GM12878 (cell line): ENCODE data around the gene HSD3B1. TPM values are rescaled to one million over a fixed set of nuclear protein-coding genes. Genes with fewer than 3 reads are reported as not detected.

Source experiments
- EED ChIP-seq: sonication (generic); IDR thresholded peaks from 2 replicates; pipeline ENCODE4 v1.6.1; 2016; ENCODE audit warnings: antibody characterized with exemption, low read depth
- FOXK2 ChIP-seq: fragments of 450-650 bp; IDR thresholded peaks from 2 replicates; pipeline ENCODE4 v1.6.1; 2017; ENCODE audit warnings: mild to moderate bottlenecking, moderate library complexity
- IKZF2 ChIP-seq, 2 experiments: fragments of 450-650 bp; IDR thresholded peaks; 2 replicates each; pipeline ENCODE4 v1.6.1; 2017; ENCODE audit warnings: mild to moderate bottlenecking in 2 of 2, moderate library complexity in 2 of 2
- MEF2A ChIP-seq: IDR thresholded peaks from 2 replicates; pipeline ENCODE4 v1.6.1; 2011; ENCODE audit warnings: low read depth, mild to moderate bottlenecking, low read length, moderate library complexity; ENCODE audit not compliant: insufficient read depth
- SIX5 ChIP-seq: IDR thresholded peaks from 2 replicates; pipeline ENCODE4 v1.6.1; 2011; ENCODE audit warnings: mild to moderate bottlenecking, low read depth, low read length, moderate library complexity; ENCODE audit not compliant: severe bottlenecking
- ZNF207 ChIP-seq: fragments of 450-650 bp; IDR thresholded peaks from 2 replicates; pipeline ENCODE4 v1.6.1; 2014; ENCODE audit warnings: antibody characterized with exemption, mild to moderate bottlenecking, borderline replicate concordance
- polyA plus RNA-seq, 11 experiments: library from polyadenylated mRNA; depleted of rRNA in 4 of 11; unstranded in 6 of 11; stranded (reverse) in 5 of 11; fragments of >200 nt; fragmentation: Nextera tagmentation in 4 of 11; fragmentation: Illumina TruSeq in 1 of 11; extraction: Ambion mirVana in 4 of 11; extraction: Trizol in 1 of 11; gene quantifications; 1 replicate in 1 of 11; 2 replicates in 10 of 11; pipeline versions ENCODE4 v1.2.1 to v1.2.3, GENCODE V29; 2011 to 2016; ENCODE audit warnings: inconsistent platforms in 2 of 11, missing spikeins in 2 of 11, low read depth in 1 of 11
- total RNA-seq, 4 experiments: library from RNA; depleted of rRNA in 3 of 4; stranded (reverse); fragments of >200 nt in 3 of 4; fragmentation: Illumina TruSeq in 1 of 4; extraction: Trizol in 1 of 4; gene quantifications; 2 replicates each; pipeline versions ENCODE4 v1.2.1 to v1.2.3, GENCODE V29; 2013 to 2021
- TF ChIP-seq, protein P1 (sequence below): IDR thresholded peaks from 2 replicates; pipeline ENCODE4 v1.6.1; 2012; ENCODE audit warnings: improper control_type of control experiment, low read depth, low read length; ENCODE audit not compliant: insufficient replicate concordance
- TF ChIP-seq, protein P2 (sequence below): fragments of 450-650 bp; IDR thresholded peaks from 2 replicates; pipeline ENCODE4 v1.6.1; 2016; ENCODE audit warnings: mild to moderate bottlenecking

HSD3B1 gene
- total and polyA plus RNA-seq, 10 of the 15 experiments (the other 5 are each of a cell fraction or from before 2014, with no cell fraction given) = not detected

DNA sequence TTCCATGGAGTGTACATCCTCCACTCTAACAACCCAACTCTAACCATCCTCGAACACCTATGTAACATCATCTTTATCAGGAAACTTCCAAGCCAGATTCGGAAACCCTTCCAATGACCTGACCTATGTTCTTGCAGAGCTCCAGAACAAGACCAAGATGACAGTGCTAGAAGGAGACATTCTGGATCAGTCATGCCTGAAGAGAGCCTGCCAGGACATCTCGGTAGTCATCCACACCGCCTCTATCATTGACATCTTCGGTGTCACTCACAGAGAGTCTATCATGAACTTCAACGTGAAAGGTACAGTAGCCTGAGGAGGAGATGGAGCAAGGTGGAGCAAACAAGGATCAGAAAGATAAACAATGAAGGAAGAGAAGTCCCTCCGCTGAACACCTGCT is 36.1 kb upstream of the HSD3B1 start (continued):
- TF ChIP-seq, protein P1, sequence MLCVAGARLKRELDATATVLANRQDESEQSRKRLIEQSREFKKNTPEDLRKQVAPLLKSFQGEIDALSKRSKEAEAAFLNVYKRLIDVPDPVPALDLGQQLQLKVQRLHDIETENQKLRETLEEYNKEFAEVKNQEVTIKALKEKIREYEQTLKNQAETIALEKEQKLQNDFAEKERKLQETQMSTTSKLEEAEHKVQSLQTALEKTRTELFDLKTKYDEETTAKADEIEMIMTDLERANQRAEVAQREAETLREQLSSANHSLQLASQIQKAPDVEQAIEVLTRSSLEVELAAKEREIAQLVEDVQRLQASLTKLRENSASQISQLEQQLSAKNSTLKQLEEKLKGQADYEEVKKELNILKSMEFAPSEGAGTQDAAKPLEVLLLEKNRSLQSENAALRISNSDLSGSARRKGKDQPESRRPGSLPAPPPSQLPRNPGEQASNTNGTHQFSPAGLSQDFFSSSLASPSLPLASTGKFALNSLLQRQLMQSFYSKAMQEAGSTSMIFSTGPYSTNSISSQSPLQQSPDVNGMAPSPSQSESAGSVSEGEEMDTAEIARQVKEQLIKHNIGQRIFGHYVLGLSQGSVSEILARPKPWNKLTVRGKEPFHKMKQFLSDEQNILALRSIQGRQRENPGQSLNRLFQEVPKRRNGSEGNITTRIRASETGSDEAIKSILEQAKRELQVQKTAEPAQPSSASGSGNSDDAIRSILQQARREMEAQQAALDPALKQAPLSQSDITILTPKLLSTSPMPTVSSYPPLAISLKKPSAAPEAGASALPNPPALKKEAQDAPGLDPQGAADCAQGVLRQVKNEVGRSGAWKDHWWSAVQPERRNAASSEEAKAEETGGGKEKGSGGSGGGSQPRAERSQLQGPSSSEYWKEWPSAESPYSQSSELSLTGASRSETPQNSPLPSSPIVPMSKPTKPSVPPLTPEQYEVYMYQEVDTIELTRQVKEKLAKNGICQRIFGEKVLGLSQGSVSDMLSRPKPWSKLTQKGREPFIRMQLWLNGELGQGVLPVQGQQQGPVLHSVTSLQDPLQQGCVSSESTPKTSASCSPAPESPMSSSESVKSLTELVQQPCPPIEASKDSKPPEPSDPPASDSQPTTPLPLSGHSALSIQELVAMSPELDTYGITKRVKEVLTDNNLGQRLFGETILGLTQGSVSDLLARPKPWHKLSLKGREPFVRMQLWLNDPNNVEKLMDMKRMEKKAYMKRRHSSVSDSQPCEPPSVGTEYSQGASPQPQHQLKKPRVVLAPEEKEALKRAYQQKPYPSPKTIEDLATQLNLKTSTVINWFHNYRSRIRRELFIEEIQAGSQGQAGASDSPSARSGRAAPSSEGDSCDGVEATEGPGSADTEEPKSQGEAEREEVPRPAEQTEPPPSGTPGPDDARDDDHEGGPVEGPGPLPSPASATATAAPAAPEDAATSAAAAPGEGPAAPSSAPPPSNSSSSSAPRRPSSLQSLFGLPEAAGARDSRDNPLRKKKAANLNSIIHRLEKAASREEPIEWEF = no peak
- TF ChIP-seq ZNF207 (no peak), MEF2A (no peak), IKZF2 (IDR thresholded peaks at IDR 0.05) (no peak), EED (no peak), FOXK2 (no peak), SIX5 (no peak)
- TF ChIP-seq, protein P2, sequence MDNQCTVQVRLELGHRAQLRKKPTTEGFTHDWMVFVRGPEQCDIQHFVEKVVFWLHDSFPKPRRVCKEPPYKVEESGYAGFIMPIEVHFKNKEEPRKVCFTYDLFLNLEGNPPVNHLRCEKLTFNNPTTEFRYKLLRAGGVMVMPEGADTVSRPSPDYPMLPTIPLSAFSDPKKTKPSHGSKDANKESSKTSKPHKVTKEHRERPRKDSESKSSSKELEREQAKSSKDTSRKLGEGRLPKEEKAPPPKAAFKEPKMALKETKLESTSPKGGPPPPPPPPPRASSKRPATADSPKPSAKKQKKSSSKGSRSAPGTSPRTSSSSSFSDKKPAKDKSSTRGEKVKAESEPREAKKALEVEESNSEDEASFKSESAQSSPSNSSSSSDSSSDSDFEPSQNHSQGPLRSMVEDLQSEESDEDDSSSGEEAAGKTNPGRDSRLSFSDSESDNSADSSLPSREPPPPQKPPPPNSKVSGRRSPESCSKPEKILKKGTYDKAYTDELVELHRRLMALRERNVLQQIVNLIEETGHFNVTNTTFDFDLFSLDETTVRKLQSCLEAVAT = no peak
